SK-N-SH (cell line): ENCODE data around the gene CCDC197. TPM values are rescaled to one million over a fixed set of nuclear protein-coding genes. Genes with fewer than 3 reads are reported as not detected.

Source experiments
- CTCF ChIA-PET: fragments of 300-600, 350-600 bp; formaldehyde crosslinking; extraction: SDS; loops from one replicate; lab custom pipeline; 2021; lab: Yijun Ruan, JAX
- POLR2A ChIA-PET: fragments of 350-600 bp; sonication (Branson Sonifier 250); formaldehyde crosslinking; extraction: SDS; loops from one replicate; lab custom pipeline; 2020; ENCODE audit warnings: antibody characterized with exemption, inconsistent platforms; lab: Yijun Ruan, JAX
- DNase-seq: peaks from one replicate; pipeline ENCODE4 v3.0.0; 2012
- H2AFZ ChIP-seq: fragments of 200-600 bp; sonication (generic); 2 replicates; pipeline ENCODE4 v1.8.1; 2016; ENCODE audit warnings: antibody characterized with exemption, mild to moderate bottlenecking, low read depth
- H3F3A ChIP-seq: fragments of 200-600 bp; sonication (generic); replicated peaks from 2 replicates; pipeline ENCODE3; 2016; ENCODE audit warnings: antibody characterized with exemption, mild to moderate bottlenecking; ENCODE audit not compliant: insufficient read depth
- H3K27ac ChIP-seq, 2 experiments: fragments of 200-500 bp in 1 of 2; fragments of 200-600 bp in 1 of 2; sonication (Bioruptor generic) in 1 of 2; sonication (generic), shearing (Covaris generic) in 1 of 2; 2 replicates each; pipeline versions ENCODE4 v1.5.1 to v1.6.1; 2014 to 2016; ENCODE audit warnings: low read depth in 2 of 2, inconsistent platforms in 1 of 2, low read length in 1 of 2, mild to moderate bottlenecking in 1 of 2, mixed read lengths in 1 of 2
- H3K27me3 ChIP-seq: fragments of 200-600 bp; sonication (generic), shearing (Covaris generic); 2 replicates; pipeline ENCODE4 v1.6.1; 2016; ENCODE audit warnings: mixed run types; ENCODE audit not compliant: insufficient read depth
- H3K36me3 ChIP-seq, 2 experiments: fragments of 200-500 bp in 1 of 2; fragments of 200-600 bp in 1 of 2; sonication (Bioruptor generic) in 1 of 2; sonication (generic) in 1 of 2; replicated peaks in 1 of 2; 2 replicates each; pipeline versions ENCODE3 to v1.5.1; 2014 to 2016; ENCODE audit warnings: low read length in 1 of 2, mild to moderate bottlenecking in 1 of 2; ENCODE audit not compliant: insufficient read depth in 2 of 2, control insufficient read depth in 1 of 2
- H3K4me1 ChIP-seq, 2 experiments: fragments of 200-500 bp in 1 of 2; fragments of 200-600 bp in 1 of 2; sonication (Bioruptor generic) in 1 of 2; sonication (generic), shearing (Covaris generic) in 1 of 2; 2 replicates each; pipeline versions ENCODE4 v1.5.1 to v1.6.1; 2014 to 2016; ENCODE audit warnings: low read depth in 1 of 2, low read length in 1 of 2, mixed run types in 1 of 2; ENCODE audit not compliant: insufficient read depth in 2 of 2, control insufficient read depth in 1 of 2
- H3K4me2 ChIP-seq: fragments of 200-600 bp; sonication (generic), shearing (Covaris generic); 2 replicates; pipeline ENCODE4 v1.6.1; 2017; ENCODE audit warnings: mixed run types
- H3K4me3 ChIP-seq, 2 experiments: fragments of 200-500 bp in 1 of 2; fragments of 200-600 bp in 1 of 2; sonication (Bioruptor generic) in 1 of 2; sonication (generic), shearing (Covaris generic) in 1 of 2; 2 replicates each; pipeline versions ENCODE4 v1.5.1 to v1.8.1; 2014 to 2016; ENCODE audit warnings: low read depth in 2 of 2, inconsistent platforms in 1 of 2, low read length in 1 of 2, mild to moderate bottlenecking in 1 of 2, mixed read lengths in 1 of 2, moderate library complexity in 1 of 2
- H3K79me2 ChIP-seq: fragments of 200-600 bp; sonication (generic); 2 replicates; pipeline ENCODE4 v1.8.1; 2017; ENCODE audit warnings: mild to moderate bottlenecking; ENCODE audit not compliant: insufficient read depth
- H3K9ac ChIP-seq: fragments of 200-600 bp; sonication (generic); 2 replicates; pipeline ENCODE4 v1.6.1; 2017; ENCODE audit warnings: mixed run types
- H3K9me2 ChIP-seq: fragments of 200-600 bp; sonication (generic); 2 replicates; pipeline ENCODE4 v1.6.1; 2017; ENCODE audit warnings: mixed run types
- H3K9me3 ChIP-seq: fragments of 200-600 bp; sonication (generic); 2 replicates; pipeline ENCODE4 v1.6.1; 2017; ENCODE audit warnings: mixed run types, mild to moderate bottlenecking, moderate library complexity
- H4K20me1 ChIP-seq: fragments of 200-600 bp; sonication (generic); 2 replicates; pipeline ENCODE4 v1.6.1; 2017; ENCODE audit warnings: mild to moderate bottlenecking, mixed run types; ENCODE audit not compliant: insufficient read depth
- EP300 ChIP-seq, 2 experiments: IDR thresholded peaks; 2 replicates each; pipeline versions ENCODE4 v1.4.0 to v1.6.1; 2012; ENCODE audit warnings: borderline replicate concordance in 1 of 2, low read depth in 1 of 2, low read length in 1 of 2
- EZH2phosphoT487 ChIP-seq: fragments of 200-600 bp; sonication (generic); IDR thresholded peaks from 2 replicates; pipeline ENCODE4 v1.6.1; 2017; ENCODE audit warnings: low read depth, mixed run types, mild to moderate bottlenecking, antibody characterized with exemption, moderate library complexity, borderline replicate concordance
- GATA2 ChIP-seq: sonication (generic); formaldehyde crosslinking; IDR thresholded peaks from 2 replicates; pipeline ENCODE4 v1.5.0; 2020; ENCODE audit warnings: mild to moderate bottlenecking, missing genetic modification reagents
- PBX3 ChIP-seq: IDR thresholded peaks from 2 replicates; pipeline ENCODE4; 2012
- RAD21 ChIP-seq: IDR thresholded peaks from 2 replicates; pipeline ENCODE4 v1.6.1; 2012; ENCODE audit warnings: mild to moderate bottlenecking, low read length
- RFX5 ChIP-seq: IDR thresholded peaks from 2 replicates; pipeline ENCODE4 v1.6.1; 2012; ENCODE audit warnings: mild to moderate bottlenecking, improper control_type of control experiment, low read length
- SMC3 ChIP-seq: IDR thresholded peaks from 2 replicates; pipeline ENCODE4 v1.6.1; 2012; ENCODE audit warnings: low read depth, low read length, improper control_type of control experiment
- WGBS: methylation state at CpG from one replicate; pipeline ENCODE4 v1.1.6; 2017; ENCODE audit warnings: low lambda C conversion rate; 5-methylcytosine and 5-hydroxymethylcytosine counted together
- polyA plus RNA-seq, 3 experiments: library from polyadenylated mRNA; depleted of rRNA; stranded (reverse); fragments of >200 nt; gene quantifications; 2 replicates each; pipeline ENCODE4 v1.2.3, GENCODE V29; 2012
- TF ChIP-seq, protein P1 (sequence below): IDR thresholded peaks from 2 replicates; pipeline ENCODE4 v1.4.0; 2012; ENCODE audit warnings: low read depth, borderline replicate concordance

Gene CCDC197
- polyA plus RNA-seq, 1 of the 3 experiments (the other 2 are of a cell fraction), result not detected

DNA sequence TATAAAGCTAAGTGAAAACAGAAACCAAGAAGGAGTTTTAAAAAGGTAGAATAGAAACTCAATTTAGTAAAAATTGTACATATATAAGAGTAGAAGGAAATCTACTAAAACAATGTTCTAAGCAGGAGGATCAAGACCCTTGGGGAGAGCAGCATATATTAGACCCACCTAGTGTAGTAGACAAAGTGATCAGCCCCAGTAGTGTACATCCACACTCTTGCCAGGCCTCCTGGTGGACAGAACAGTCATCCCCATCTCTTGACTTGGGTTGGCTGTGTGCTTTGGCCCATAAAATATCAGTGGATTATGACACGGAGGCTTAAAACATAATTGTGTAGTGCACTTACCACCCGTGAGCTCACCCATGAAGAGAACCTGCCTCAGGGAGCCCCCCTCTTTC, 18.1 kb downstream of the CCDC197 start:
- Histone ChIP-seq H3K9me2 (no peaks in the 10 kb centered on the region), H4K20me1 (no peaks in the 10 kb centered on the region), H3K4me3 (no peak overlapping the region), H3K4me2 (no peak overlapping the region), H3K36me3 (no peaks in the 10 kb centered on the region)
- POLR2A ChIA-PET, result no interaction called here
- TF ChIP-seq EZH2phosphoT487 (no peak), PBX3 (no peak), GATA2 (CRISPR knock-in tag) (no peak), RAD21 (no peak), SMC3 (no peak)
- TF ChIP-seq, all 33 proteins: peak for 0
- CTCF ChIA-PET, result interaction anchor here (0.9 to 2.5 kb wide), 5 partner anchors 15 to 165 kb away, joined by 3 to 9 read pairs (median 6); no protein-coding TSS in a partner anchor
- DNase-seq, result no peak
- Histone ChIP-seq H2AFZ (no peak overlapping the region), H3K4me1 (peaks cover 0 to 3% of the 10 kb centered on the region in 2 experiments; a peak in 1 of 4 replicates), H3K9me3 (no peaks in the 10 kb centered on the region), H3K27ac (no peak overlapping the region), H3F3A (no peaks in the 10 kb centered on the region), H3K9ac (no peak overlapping the region), H3K79me2 (no peaks in the 10 kb centered on the region), H3K27me3 (peaks cover 6% of the 10 kb centered on the region; the same call in 1 of the 2 replicates)
- WGBS, result 55% methylated on average over 2 of the region's 2 CpGs

DNA sequence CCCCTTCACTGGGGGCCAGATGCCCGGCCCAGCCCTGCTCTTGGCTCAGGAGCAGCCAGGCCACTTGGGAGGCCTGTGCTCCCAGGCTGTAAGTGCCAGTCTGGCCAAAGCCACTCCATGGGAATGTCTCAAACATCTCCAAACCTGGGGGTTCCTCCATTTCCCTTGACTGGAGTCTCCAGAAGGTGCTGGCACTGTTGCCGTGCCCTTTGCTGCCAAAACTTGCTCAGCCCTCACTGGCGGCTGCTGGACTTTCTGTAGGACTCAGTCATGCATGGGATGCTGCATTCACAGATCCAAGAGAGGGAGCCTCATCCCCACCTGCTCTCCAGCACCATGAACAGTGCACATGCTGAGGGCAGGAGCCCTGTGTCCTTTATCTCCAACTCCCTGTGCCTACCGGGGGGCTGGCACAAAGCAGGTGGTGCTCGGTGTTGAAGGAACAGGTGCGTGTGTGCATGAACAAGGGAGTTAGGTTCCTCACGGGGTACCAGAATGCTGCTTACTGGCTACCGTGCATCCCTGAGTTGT, 19.4 kb downstream of the CCDC197 start:
- Histone ChIP-seq H3K36me3 (no peaks in the 10 kb centered on the region), H2AFZ (no peak overlapping the region), H3K27ac (no peak overlapping the region), H3K9me3 (no peaks in the 10 kb centered on the region), H3K79me2 (no peaks in the 10 kb centered on the region), H3K4me1 (peaks cover 0 to 2% of the 10 kb centered on the region in 2 experiments; a peak in 1 of 4 replicates), H3K4me3 (no peak overlapping the region), H3K9ac (no peak overlapping the region), H3K4me2 (no peak overlapping the region), H4K20me1 (no peaks in the 10 kb centered on the region), H3K9me2 (no peaks in the 10 kb centered on the region), H3K27me3 (peaks cover 6% of the 10 kb centered on the region; the same call in 1 of the 2 replicates), H3F3A (no peaks in the 10 kb centered on the region)
- 61% methylated on average over 3 of the region's 8 CpGs for whole genome bisulfite sequencing
- ChIA-PET POLR2A (no interaction called here), CTCF (interaction anchor here (0.9 to 2.5 kb wide), 6 partner anchors 10 to 120 kb away, joined by 3 to 9 read pairs (median 4); partner anchors contain the start of gene OTUB2)
- no peak for DNase-seq
- TF ChIP-seq, protein P1, sequence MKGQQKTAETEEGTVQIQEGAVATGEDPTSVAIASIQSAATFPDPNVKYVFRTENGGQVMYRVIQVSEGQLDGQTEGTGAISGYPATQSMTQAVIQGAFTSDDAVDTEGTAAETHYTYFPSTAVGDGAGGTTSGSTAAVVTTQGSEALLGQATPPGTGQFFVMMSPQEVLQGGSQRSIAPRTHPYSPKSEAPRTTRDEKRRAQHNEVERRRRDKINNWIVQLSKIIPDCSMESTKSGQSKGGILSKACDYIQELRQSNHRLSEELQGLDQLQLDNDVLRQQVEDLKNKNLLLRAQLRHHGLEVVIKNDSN, result no peak

DNA sequence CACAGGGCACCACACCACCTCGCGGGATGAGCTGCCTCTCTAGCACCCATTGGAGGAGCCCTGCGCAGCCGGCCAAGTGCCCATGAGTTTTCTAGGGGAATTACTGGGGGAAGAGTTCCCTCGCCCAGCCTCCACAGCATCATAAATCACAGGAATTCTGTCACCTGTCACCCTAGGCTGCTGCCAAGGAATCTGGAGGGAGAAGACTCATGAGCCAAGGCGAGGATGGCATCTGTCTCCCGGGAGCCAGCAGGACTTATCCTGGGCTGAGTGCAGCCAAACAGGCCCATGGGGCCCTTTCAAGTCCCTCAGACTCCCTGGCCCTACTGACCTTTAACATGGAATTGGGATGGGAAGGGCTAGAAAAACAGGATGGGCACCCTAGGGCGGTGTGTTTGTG, 21.2 kb downstream of the CCDC197 start:
- no peaks in the 10 kb centered on the region for H4K20me1 ChIP-seq
- no peaks in the 10 kb centered on the region for H3K9me2 ChIP-seq
- 90% methylated on average over 6 of the region's 8 CpGs for WGBS
- H3K27me3 ChIP-seq, result peaks cover 6% of the 10 kb centered on the region; the same call in 1 of the 2 replicates
- DNase-seq, result no peak
- H3K9ac ChIP-seq, result no peak overlapping the region
- H3K36me3 ChIP-seq, result no peaks in the 10 kb centered on the region
- H3K4me3 ChIP-seq, result no peak overlapping the region
- no peak overlapping the region for H3K27ac ChIP-seq
- no peaks in the 10 kb centered on the region for H3K79me2 ChIP-seq
- no peaks in the 10 kb centered on the region for H3F3A ChIP-seq
- no peak overlapping the region for H3K4me2 ChIP-seq
- H3K9me3 ChIP-seq, result no peaks in the 10 kb centered on the region
- no peak overlapping the region for H2AFZ ChIP-seq
- ChIA-PET CTCF (interaction anchor here (1.0 to 2.5 kb wide), 7 partner anchors 14 to 119 kb away, joined by 3 to 9 read pairs (median 4); no protein-coding TSS in a partner anchor), POLR2A (no interaction called here)
- no peaks in the 10 kb centered on the region for H3K4me1 ChIP-seq
- TF ChIP-seq EZH2phosphoT487 (no peak), EP300 (IDR thresholded peaks at IDR 0.05; ENCODE audit: borderline replicate concordance in 1 of 2, low read depth in 1 of 2, low read length in 1 of 2) (no peak), RFX5 (no peak)
